ENCODE measurements around the gene CA5A. TPM values are rescaled to one million over a fixed set of nuclear protein-coding genes. Genes with fewer than 3 reads are reported as not detected.
A peak's percentile ranks its signal among the peaks of the same experiment; 100 is the strongest.

The CA5A gene
- total and polyA plus RNA-seq, 9 of the 15 experiments (the other 6 are each of a cell fraction or from before 2014, with no cell fraction given) = not detected

- TF ChIP-seq, protein P1, sequence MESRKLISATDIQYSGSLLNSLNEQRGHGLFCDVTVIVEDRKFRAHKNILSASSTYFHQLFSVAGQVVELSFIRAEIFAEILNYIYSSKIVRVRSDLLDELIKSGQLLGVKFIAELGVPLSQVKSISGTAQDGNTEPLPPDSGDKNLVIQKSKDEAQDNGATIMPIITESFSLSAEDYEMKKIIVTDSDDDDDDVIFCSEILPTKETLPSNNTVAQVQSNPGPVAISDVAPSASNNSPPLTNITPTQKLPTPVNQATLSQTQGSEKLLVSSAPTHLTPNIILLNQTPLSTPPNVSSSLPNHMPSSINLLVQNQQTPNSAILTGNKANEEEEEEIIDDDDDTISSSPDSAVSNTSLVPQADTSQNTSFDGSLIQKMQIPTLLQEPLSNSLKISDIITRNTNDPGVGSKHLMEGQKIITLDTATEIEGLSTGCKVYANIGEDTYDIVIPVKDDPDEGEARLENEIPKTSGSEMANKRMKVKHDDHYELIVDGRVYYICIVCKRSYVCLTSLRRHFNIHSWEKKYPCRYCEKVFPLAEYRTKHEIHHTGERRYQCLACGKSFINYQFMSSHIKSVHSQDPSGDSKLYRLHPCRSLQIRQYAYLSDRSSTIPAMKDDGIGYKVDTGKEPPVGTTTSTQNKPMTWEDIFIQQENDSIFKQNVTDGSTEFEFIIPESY (CRISPR knock-in tag; IDR thresholded peaks at IDR 0.05) = no peak; the same call in 1 of the 2 replicates
- peak; percentile 95; the same call in 1 of the 2 replicates for TF ChIP-seq ERF (CRISPR knock-in tag; IDR thresholded peaks at IDR 0.05)
- TF ChIP-seq NFE2 (IDR thresholded peaks at IDR 0.05; ENCODE audit: low read depth) = peak; percentile 7; the same call in 1 of the 2 replicates
- peak; percentile 85; the same call in 1 of the 2 replicates for TF ChIP-seq RREB1 (CRISPR knock-in tag; IDR thresholded peaks at IDR 0.05)
- peak; percentile 31; the same call in 1 of the 2 replicates for TF ChIP-seq MECOM (CRISPR knock-in tag; IDR thresholded peaks at IDR 0.05)
- TF ChIP-seq ETV5 (CRISPR knock-in tag; IDR thresholded peaks at IDR 0.05; ENCODE audit: low read depth) = peak; percentile 84
- TF ChIP-seq TCF7L2 (IDR thresholded peaks at IDR 0.05; ENCODE audit: low read depth, low read length) = peak; percentile 17
- no peak for TF ChIP-seq HEY1 (CRISPR knock-in tag; IDR thresholded peaks at IDR 0.05; ENCODE audit: borderline replicate concordance)
- TF ChIP-seq, protein P2, sequence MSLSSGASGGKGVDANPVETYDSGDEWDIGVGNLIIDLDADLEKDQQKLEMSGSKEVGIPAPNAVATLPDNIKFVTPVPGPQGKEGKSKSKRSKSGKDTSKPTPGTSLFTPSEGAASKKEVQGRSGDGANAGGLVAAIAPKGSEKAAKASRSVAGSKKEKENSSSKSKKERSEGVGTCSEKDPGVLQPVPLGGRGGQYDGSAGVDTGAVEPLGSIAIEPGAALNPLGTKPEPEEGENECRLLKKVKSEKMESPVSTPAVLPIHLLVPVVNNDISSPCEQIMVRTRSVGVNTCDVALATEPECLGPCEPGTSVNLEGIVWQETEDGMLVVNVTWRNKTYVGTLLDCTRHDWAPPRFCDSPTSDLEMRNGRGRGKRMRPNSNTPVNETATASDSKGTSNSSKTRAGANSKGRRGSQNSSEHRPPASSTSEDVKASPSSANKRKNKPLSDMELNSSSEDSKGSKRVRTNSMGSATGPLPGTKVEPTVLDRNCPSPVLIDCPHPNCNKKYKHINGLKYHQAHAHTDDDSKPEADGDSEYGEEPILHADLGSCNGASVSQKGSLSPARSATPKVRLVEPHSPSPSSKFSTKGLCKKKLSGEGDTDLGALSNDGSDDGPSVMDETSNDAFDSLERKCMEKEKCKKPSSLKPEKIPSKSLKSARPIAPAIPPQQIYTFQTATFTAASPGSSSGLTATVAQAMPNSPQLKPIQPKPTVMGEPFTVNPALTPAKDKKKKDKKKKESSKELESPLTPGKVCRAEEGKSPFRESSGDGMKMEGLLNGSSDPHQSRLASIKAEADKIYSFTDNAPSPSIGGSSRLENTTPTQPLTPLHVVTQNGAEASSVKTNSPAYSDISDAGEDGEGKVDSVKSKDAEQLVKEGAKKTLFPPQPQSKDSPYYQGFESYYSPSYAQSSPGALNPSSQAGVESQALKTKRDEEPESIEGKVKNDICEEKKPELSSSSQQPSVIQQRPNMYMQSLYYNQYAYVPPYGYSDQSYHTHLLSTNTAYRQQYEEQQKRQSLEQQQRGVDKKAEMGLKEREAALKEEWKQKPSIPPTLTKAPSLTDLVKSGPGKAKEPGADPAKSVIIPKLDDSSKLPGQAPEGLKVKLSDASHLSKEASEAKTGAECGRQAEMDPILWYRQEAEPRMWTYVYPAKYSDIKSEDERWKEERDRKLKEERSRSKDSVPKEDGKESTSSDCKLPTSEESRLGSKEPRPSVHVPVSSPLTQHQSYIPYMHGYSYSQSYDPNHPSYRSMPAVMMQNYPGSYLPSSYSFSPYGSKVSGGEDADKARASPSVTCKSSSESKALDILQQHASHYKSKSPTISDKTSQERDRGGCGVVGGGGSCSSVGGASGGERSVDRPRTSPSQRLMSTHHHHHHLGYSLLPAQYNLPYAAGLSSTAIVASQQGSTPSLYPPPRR (CRISPR knock-in tag; IDR thresholded peaks at IDR 0.05; ENCODE audit: borderline replicate concordance) = peak; percentile 81
- no peak for TF ChIP-seq NFATC3 (IDR thresholded peaks at IDR 0.05)
Observed at GRCh38 chr16:87950765-87951551, 14.6 kb upstream of the CA5A start, which contains the start of gene BANP (continued).

Measured in K562 (cell line).